HT-29 (cell line): Measurements from ENCODE around the gene CRIP2. TPM values are rescaled to one million over a fixed set of nuclear protein-coding genes. Genes with fewer than 3 reads are reported as not detected.

ENCODE experiments used
- DNase-seq: peaks from one replicate; pipeline ENCODE4 v3.0.0-alpha.2; 2015; ENCODE audit warnings: low spot score
- total RNA-seq: library from RNA; depleted of rRNA; stranded (reverse); fragments of >200 nt; shearing (Covaris generic); gene quantifications from 2 replicates; pipeline ENCODE4 v1.2.3, GENCODE V29; 2014; rRNA removed

Gene CRIP2
- 267 and 274 TPM in 2 replicates for total RNA-seq

GRCh38 chr14:105474483-105475268, at the start of gene CRIP2:
Gene CRIP2, plus strand, starts transcription at chr14:105474821. Its CDS starts 42 bp downstream, at chr14:105474863.
- peak; percentile 70 for DNase-seq

GRCh38 chr14:105424861-105425260, 49.8 kb upstream of the CRIP2 start:
- DNase-seq: no peak

DNA sequence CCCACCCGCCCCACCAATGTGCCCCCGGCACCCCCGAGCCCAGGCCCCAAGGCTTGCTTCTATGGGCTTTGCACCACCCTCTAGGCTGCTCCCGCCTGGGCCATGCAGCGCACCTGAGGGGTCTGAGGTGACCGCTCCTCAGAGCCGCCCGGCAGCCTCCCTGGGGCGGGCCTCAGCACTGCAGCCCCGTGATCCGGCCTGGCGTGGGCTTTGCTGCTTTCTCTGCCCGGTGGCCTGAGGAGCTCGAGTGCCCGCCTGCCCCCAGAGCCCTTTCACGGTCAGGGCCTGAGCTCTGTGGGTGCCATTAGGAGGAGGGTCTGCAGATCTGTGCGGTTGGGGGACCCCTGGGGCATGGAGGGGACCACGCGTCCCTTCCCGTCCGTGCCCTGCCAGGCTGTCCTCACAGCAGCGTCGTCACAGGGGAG, 48.8 kb upstream of the CRIP2 start:
- DNase-seq: no peak

DNA sequence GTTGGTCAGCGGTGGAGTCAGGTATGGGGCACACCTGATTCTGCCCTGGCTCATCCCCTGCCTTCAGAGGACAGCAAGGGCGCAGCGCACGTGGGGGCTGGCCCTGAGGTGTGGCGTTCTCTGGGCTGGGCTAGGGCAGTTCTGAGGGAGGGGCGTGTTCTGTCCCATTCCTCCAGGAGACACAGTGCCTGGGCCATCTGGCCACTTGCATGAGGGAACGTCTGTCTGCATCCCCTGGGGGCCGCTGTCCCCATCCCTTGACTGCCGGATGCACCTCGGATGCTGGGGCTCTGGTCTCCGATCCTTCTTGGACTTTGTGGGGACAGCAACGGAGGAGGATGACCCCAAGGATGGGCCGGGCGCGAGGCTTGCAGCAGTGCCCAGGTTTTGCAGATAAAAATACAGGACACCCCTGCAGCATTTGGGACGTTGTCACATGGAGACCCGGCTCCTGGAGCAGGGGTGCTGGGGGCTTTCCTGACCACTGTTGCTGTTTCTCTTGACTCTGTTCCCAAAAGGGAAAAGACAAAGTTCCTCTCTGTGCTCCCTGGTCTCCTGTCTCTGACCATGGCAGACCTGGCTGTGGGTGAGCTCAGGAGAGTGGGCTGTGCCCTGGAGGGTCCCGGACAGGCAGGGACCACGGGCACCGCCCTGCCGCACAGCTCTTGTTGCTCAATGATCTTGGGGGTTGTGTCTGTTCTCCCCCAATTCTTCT, 48.0 kb upstream of the CRIP2 start:
- no peak for DNase-seq

- no peak for DNase-seq
These were observed 47.2 kb upstream of the CRIP2 start for GRCh38 chr14:105427412-105427811.

GRCh38 chr14:105427936-105428485, 46.6 kb upstream of the CRIP2 start:
- no peak for DNase-seq

- no peak for DNase-seq
These were observed 44.6 kb upstream of the CRIP2 start for GRCh38 chr14:105430042-105430441.

DNA sequence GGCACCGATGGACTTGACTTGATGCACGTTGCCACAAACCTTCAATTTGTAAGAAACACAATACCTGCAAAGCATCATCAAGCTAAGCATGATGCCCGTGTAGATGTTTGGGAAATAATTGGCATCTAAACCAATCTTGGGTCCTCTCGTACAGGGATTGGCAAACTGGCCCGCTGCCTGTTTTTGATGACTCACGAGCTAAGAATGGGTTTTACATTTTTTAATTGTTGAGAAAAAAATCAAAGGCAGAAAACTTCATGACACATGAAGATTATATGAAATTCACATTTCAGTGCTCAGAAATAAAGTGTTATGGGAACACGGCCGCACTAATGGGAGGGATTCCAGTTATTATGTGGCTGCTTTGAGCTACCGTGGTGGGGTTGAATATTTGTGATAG, 44.1 kb upstream of the CRIP2 start:
- DNase-seq: peak; percentile 28

- DNase-seq: no peak
These were observed 43.4 kb upstream of the CRIP2 start for GRCh38 chr14:105431256-105431655.

DNA sequence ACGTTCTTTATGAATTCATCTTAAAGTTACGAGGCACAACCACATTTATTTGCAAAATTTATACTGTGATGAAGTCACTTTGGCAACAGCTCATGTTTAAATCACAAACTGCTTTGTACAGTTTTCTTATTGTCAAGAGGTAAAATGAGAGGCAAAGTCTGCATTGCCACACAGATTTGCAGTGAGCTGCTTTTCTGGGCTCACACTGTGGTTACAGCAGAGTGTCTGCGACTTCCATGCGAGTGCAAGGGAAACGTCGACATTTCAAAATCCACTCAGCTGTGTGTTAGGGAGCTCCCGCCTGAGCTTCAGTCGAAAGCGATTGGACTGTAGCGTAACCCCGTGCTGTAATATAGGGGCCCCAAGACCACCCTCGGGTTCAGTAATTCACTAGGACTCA, 42.0 kb upstream of the CRIP2 start:
- DNase-seq: no peak

GRCh38 chr14:105433161-105433605, 41.4 kb upstream of the CRIP2 start:
- no peak for DNase-seq

DNA sequence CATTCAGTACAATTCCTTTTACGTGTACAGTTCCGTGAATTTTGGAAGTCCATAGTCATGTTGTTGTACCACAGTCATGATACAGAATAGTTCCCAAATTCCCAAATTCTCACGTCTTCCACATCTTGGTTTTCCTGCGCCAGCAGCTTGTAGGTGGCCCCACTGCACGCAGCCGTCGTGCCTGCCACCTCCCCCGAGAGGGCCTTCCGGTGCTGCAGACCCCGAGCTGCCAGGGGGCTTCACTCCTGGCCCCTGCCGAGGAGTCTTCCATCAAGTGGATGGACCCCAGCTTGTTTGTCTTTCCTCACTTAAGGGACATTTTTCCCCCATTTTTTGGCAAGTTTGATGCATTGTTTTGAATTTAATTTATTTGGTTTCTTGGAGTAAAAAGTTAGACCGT, 38.2 kb upstream of the CRIP2 start:
- no peak for DNase-seq

DNA sequence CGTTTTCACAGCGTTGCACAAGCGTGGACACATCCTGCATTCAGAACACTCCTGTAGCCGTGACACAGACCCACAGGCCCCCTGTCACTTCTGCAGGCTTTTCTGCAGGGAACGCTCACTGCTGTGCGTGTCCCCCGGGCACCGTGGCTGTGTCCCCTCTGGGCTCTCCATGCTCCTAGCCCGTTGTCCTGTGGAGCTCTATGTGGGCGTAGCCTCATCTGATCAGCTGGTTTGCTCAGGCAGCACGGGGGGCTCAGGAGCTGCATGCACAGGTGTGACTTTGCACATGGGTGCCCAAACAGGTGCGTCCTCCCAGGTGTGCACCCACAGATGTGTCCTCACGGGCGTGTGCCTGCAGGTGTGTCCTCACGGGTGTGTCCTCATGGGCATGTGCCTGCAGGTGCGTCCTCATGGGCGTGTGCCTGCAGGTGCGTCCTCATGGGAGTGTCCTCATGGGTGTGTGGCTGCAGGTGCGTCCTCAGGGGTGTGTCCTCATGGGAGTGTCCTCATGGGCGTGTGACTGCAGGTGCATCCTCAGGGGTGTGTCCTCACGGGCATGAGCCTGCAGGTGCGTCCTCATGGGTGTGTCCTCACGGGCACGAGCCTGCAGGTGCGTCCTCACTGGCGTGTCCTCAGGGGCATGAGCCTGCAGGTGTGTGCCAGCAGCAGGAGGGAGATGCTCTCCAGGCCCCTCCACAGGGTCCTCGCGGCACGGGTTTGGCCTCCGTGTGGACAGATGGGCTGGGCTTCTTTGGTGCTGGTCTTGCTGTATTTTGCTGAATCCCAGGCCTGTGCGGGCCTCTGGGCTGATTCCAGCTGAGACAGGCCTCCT, 37.5 kb upstream of the CRIP2 start:
- DNase-seq: no peak

DNA sequence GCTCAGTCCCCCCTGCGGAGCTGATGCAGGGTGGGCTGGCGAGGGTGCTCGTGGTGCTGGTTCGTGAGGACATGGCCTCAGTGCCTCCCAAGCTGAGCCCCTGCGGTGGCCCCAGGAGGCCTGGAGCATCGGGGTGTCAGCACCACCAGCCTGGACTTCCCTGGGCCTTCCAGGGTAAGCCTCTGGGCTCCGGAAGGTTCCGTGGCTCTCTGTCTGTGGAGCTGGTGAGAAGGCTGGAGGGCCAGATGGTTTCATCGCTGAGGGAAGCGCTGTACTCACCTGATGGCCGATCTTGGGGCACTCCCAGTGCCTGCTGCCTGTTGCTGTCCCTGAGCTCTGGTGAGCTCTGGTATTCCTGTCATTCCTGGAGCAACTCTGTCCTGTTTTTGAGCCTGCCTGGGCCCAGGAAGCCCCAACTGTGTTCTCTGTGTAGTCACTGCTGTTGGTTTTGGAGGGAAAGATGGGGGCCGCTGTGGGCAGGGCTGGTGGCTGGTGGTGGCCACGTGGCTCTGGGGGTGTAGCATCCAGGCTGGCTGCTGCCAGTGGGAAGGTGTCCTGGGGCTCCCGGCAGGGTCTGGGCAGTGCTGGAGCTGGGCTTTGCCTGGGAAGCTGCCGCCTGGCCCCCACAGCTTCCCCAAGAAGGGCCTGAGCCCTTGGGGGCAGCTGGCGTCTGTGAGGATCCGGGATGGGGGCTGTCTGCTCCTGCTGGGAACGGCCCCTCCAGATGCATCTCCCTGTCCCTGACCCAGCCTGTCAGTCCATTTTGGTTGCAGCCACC, 36.7 kb upstream of the CRIP2 start:
- no peak for DNase-seq

DNA sequence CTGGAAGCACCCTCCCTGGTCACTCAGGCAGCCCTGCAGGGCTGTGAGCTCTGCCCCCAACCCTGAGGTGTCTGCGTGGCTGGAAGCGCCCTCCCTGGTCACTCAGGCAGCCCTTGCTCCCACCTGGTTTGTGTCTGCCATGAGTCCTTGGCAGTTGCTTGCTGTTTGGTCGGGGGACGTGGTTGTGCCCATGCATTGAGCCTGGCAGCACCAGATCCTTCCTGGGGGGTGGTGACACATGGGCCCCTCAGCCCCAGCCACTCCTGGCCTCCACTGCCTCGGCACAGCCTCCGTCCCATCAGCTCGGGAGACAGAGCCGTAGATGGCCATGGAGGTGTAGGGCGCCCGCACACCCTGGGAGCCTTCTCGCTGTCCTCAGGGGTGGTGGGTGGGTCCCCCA, 35.4 kb upstream of the CRIP2 start:
- DNase-seq: no peak

- peak; percentile 60 for DNase-seq
These were observed 34.7 kb upstream of the CRIP2 start for GRCh38 chr14:105439710-105440553.

DNA sequence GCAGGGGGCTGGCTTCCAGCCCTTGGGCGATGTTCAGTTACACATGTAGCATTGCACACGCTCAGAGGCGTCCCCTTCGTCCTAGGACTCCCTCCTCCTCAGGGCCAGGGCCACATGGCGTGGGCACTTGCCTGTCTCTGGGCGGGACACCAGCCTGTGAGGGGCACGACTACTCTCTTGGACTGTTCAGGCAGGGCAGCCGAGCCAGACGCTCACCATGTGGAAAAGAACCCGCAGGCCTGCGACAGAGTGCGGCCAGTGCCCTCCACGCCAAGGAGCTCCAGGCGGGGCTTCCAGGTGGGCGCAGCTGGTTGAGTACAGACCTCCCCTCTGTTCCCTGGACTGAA, 34.1 kb upstream of the CRIP2 start:
- DNase-seq: no peak

DNA sequence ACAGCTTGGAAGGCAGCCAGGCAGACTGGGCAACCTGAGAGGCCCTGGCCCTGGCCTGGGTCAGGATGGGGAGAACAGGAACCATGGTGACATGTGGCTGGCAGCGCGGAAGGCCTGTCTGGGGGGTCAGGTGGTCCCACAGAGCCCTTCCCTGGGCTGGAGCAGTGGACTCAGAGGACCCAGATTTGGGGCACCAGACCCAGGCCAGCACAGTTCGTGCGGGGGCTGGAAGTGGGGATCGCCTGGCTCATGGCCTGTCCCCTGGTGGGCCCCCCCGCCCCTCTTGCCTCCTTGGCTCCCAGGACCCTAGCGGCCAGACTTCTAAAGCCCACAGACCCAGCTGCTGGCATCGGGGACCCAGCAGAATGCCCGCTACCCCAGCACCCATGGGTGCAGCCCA, 33.6 kb upstream of the CRIP2 start:
- DNase-seq: no peak

DNA sequence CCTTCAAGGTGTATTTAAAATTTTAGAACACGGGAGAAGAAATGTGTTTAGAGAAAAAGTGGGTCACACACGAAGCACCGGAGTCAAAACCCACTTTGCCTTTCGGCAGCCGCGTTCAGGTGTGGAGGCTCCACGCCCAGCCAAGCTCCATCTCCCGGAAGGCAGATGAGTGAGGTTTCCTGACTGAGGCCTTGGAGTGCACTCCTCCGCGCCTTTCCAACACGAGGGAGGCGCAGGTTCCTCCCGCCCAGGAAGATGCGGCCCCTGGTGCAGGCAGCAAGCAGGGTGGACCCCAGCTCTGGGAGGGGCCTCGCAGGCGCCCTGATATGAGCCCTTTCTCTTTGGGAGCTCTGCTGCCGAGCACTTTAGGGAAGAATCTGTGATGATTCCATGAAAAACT, 32.5 kb upstream of the CRIP2 start:
- DNase-seq: no peak

DNA sequence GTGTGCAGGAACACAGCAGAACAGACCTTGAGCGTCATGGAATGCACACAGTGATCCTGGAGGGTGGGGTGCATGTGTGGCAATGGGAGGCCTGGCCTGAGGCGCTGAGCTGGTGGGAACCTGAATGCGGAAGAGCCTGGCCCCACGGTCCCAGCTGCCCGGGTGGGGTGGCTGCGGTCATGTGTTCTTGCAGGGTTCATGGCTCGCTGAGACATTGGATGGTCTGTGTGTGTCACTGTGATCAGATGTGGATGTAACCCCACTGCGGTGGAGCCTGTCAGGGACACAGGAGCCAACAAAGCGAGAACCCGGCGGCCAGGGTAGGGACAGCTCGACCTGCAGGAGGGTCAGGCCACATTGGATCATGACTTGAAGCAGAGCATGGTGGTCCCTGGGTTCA, 31.8 kb upstream of the CRIP2 start:
- DNase-seq: no peak
